Measurements from ENCODE around the gene GOLGA2. TPM values are rescaled to one million over a fixed set of nuclear protein-coding genes. Genes with fewer than 3 reads are reported as not detected.

GOLGA2 gene
- total and polyA plus RNA-seq, 2 of the 4 experiments (the other 2 are of a cell fraction), result 118 to 146 TPM

GRCh38 chr9:128323791-128324190, 48.0 kb upstream of the GOLGA2 start:
- intact Hi-C loops (cut with micrococcal nuclease), result loop anchor here (2.0 kb wide), 1 partner anchor 29 kb away; no protein-coding TSS in a partner anchor
- peaks cover 6% of the 10 kb centered on the region for H3K9me1 ChIP-seq (ENCODE audit: insufficient read depth, low read length)
- ChIA-PET CTCF (interaction anchor here (0.6 kb wide), 1 partner anchor 62 kb away, joined by 4 read pairs; no protein-coding TSS in a partner anchor), POLR2A (ENCODE audit: unreplicated experiment) (no interaction called here)
- no peak overlapping the region for H3K14ac ChIP-seq (replicated peaks; ENCODE audit: low read depth, low read length)
- 0 out of 2 replicates have a peak overlapping the region, but pooled peaks have one; percentile 70 for H3K9ac ChIP-seq (ENCODE audit: low read depth, low read length)
- in situ Hi-C loops (cut with MboI; ENCODE audit: low sequenced_read_pairs), result no loop called here
- no peak for DNase-seq
- no CpG with 5 or more reads among the region's 12 CpGs for WGBS, 2 experiments (ENCODE audit: extremely low coverage in 2 of 2, insufficient read length in 1 of 2)
- 0 out of 2 replicates have a peak, but pooled peaks cover 4% of the 10 kb centered on the region for H4K20me1 ChIP-seq (ENCODE audit: insufficient read depth, low read length)
- H3K4me3 ChIP-seq (ENCODE audit: insufficient read depth, low read depth, low read length), result peak overlapping the region; percentile 57; the same call in 1 of the 2 replicates
- peaks cover 24% of the 10 kb centered on the region for H3K36me3 ChIP-seq (ENCODE audit: control insufficient read depth, insufficient read depth, low read length)
- H3K27me3 ChIP-seq (ENCODE audit: control insufficient read depth, insufficient read depth, low read length), result no peaks in the 10 kb centered on the region
- H3K9me3 ChIP-seq (ENCODE audit: control insufficient read depth, insufficient read depth, low read length), result no peaks in the 10 kb centered on the region
- peaks cover 38 to 59% of the 10 kb centered on the region in 2 experiments for H3K79me1 ChIP-seq (ENCODE audit: low read depth in 1 of 2, low read length in 2 of 2)
- no peak overlapping the region for H4K5ac ChIP-seq (ENCODE audit: low read depth, low read length)
- peak overlapping the region; percentile 51; the same call in 1 of the 2 replicates for H2AK5ac ChIP-seq (ENCODE audit: low read depth, low read length)
- H3K23ac ChIP-seq (ENCODE audit: low read depth, low read length), result peak overlapping the region; percentile 74
- no peak overlapping the region for H2AFZ ChIP-seq (replicated peaks; ENCODE audit: low read length, poor library complexity)
- no peak overlapping the region for H2BK20ac ChIP-seq (ENCODE audit: low read depth, low read length)
- H2AK9ac ChIP-seq (replicated peaks; ENCODE audit: low read depth, low read length, poor library complexity), result no peak overlapping the region
- dilution Hi-C loops (cut with HindIII; ENCODE audit: low sequenced_read_pairs, unreplicated experiment), result no loop called here
- peak overlapping the region; percentile 95 for H3K4me2 ChIP-seq (ENCODE audit: low read depth, low read length)
- peaks cover 5% of the 10 kb centered on the region for H3K4me1 ChIP-seq (ENCODE audit: control insufficient read depth, insufficient read depth, low read length)
- H3K4ac ChIP-seq (ENCODE audit: low read depth, low read length), result peak overlapping the region; percentile 80
- TF ChIP-seq NFE2L2 (IDR thresholded peaks at IDR 0.05; ENCODE audit: low read depth, low read length) (no peak), POLR2A (IDR thresholded peaks at IDR 0.05; ENCODE audit: low read depth, low read length) (no peak), CEBPB (IDR thresholded peaks at IDR 0.05; ENCODE audit: low read depth, low read length) (peak; percentile 56)
- H2BK5ac ChIP-seq (ENCODE audit: low read depth, low read length, poor library complexity, severe bottlenecking), result peak overlapping the region; percentile 57
- ATAC-seq (ENCODE audit: low read depth), result no peak
- H3K18ac ChIP-seq (ENCODE audit: low read depth, low read length), result no peak overlapping the region
- no peak overlapping the region for H3K27ac ChIP-seq (ENCODE audit: insufficient read depth, low read length)
- H2BK120ac ChIP-seq (ENCODE audit: low read depth, low read length), result no peak overlapping the region
- H3K56ac ChIP-seq (ENCODE audit: extremely low read depth, insufficient read depth, low read length), result 0 out of 2 replicates have a peak overlapping the region, but pooled peaks have one; percentile 8
- no peak overlapping the region for H4K91ac ChIP-seq (ENCODE audit: insufficient read depth, low read depth, low read length)
- BruUV-seq (replicated peaks), result no TSS peak
- H4K8ac ChIP-seq (ENCODE audit: low read depth in 2 of 2, low read length in 2 of 2), result no peak overlapping the region; a peak in 1 of 4 replicates
- H2BK15ac ChIP-seq (ENCODE audit: low read depth, low read length), result no peak overlapping the region
